NCI-H2107 (cell line): ENCODE data around the gene XCL1.

Experiments used
- DNase-seq: peaks from one replicate; lab custom pipeline; 2025; lab: John Stamatoyannopoulos, UW

The XCL1 gene

GRCh38 chr1:168606096-168606495 is 29.7 kb downstream of the XCL1 start:
- no peak for DNase-seq

GRCh38 chr1:168607872-168608428 is 31.5 kb downstream of the XCL1 start:
- no peak for DNase-seq

- no peak for DNase-seq
Measured at GRCh38 chr1:168608796-168609715, 32.7 kb downstream of the XCL1 start.

GRCh38 chr1:168609741-168610510 is 33.5 kb downstream of the XCL1 start:
- no peak for DNase-seq

GRCh38 chr1:168613038-168613451 is 36.6 kb downstream of the XCL1 start:
- no peak for DNase-seq

GRCh38 chr1:168613691-168614231 is 37.4 kb downstream of the XCL1 start:
- no peak for DNase-seq

- no peak for DNase-seq
Measured at GRCh38 chr1:168614235-168614634, 37.8 kb downstream of the XCL1 start.

GRCh38 chr1:168615965-168616364 is 39.6 kb downstream of the XCL1 start:
- no peak for DNase-seq

- DNase-seq, result no peak
Measured at GRCh38 chr1:168617974-168618750, 41.8 kb downstream of the XCL1 start.

- DNase-seq, result no peak
Measured at GRCh38 chr1:168618886-168619285, 42.5 kb downstream of the XCL1 start.

- no peak for DNase-seq
Measured at GRCh38 chr1:168621356-168621755, 45.0 kb downstream of the XCL1 start.

- no peak for DNase-seq
Measured at GRCh38 chr1:168623003-168623828, 46.8 kb downstream of the XCL1 start.

- DNase-seq, result no peak
Measured at GRCh38 chr1:168623831-168624230, 47.4 kb downstream of the XCL1 start.

GRCh38 chr1:168626326-168626725 is 49.9 kb downstream of the XCL1 start:
- no peak for DNase-seq

GRCh38 chr1:168627370-168627769 is 51.0 kb downstream of the XCL1 start:
- DNase-seq, result no peak

- DNase-seq, result no peak
Measured at GRCh38 chr1:168628807-168629206, 52.4 kb downstream of the XCL1 start.

GRCh38 chr1:168629466-168629865 is 53.1 kb downstream of the XCL1 start:
- DNase-seq, result no peak
